CD14-positive monocyte (primary cell): Measurements from ENCODE around the gene CNNM3. TPM values are rescaled to one million over a fixed set of nuclear protein-coding genes. Genes with fewer than 3 reads are reported as not detected.

Experiments
- DNase-seq, 3 donors: peaks; one replicate each; pipeline ENCODE4 v3.0.0-alpha.2; 2011 to 2022
- H2AFZ ChIP-seq: 2 replicates; pipeline ENCODE4 v1.6.0; 2012; ENCODE audit warnings: mild to moderate bottlenecking, low read depth, low read length, inconsistent platforms; ENCODE audit not compliant: insufficient read depth, poor library complexity, severe bottlenecking
- H3K27ac ChIP-seq, 2 donors: 1 replicate in 1 of 2; 2 replicates in 1 of 2; pipeline ENCODE4 v1.5.1; 2012 to 2013; ENCODE audit warnings: low read length in 2 of 2, control low read depth in 1 of 2, inconsistent platforms in 1 of 2, low read depth in 1 of 2, mild to moderate bottlenecking in 1 of 2
- H3K27me3 ChIP-seq, 2 donors: one replicate each; pipeline versions ENCODE4 v1.6.0 to v1.6.1; 2011 to 2013; ENCODE audit warnings: low read length in 2 of 2; ENCODE audit not compliant: control insufficient read depth in 2 of 2, insufficient read depth in 2 of 2
- H3K36me3 ChIP-seq, 2 donors: replicated peaks in 1 of 2; 1 replicate in 1 of 2; 2 replicates in 1 of 2; pipeline versions ENCODE4 v1.5.1 to v1.6.1; 2012 to 2013; ENCODE audit warnings: low read length in 2 of 2, control low read depth in 1 of 2, inconsistent platforms in 1 of 2, mild to moderate bottlenecking in 1 of 2; ENCODE audit not compliant: insufficient read depth in 2 of 2, control insufficient read depth in 1 of 2
- H3K4me1 ChIP-seq, 2 donors: 1 replicate in 1 of 2; 2 replicates in 1 of 2; pipeline versions ENCODE4 v1.5.1 to v1.6.1; 2012 to 2013; ENCODE audit warnings: low read length in 2 of 2, control low read depth in 1 of 2, inconsistent platforms in 1 of 2, mild to moderate bottlenecking in 1 of 2, moderate library complexity in 1 of 2; ENCODE audit not compliant: insufficient read depth in 2 of 2, control insufficient read depth in 1 of 2
- H3K4me2 ChIP-seq: replicated peaks from 2 replicates; pipeline ENCODE3; 2012; ENCODE audit warnings: low read length, moderate library complexity, mild to moderate bottlenecking; ENCODE audit not compliant: poor library complexity, severe bottlenecking; ENCODE audit errors: extremely low read depth
- H3K4me3 ChIP-seq, 3 experiments: fragments of 200-600 bp in 1 of 3; sonication (generic) in 1 of 3; replicated peaks in 1 of 3; 1 replicate in 2 of 3; 2 replicates in 1 of 3; pipeline ENCODE4 v1.5.1; 2011 to 2013; ENCODE audit warnings: low read length in 3 of 3, mild to moderate bottlenecking in 3 of 3, control low read depth in 2 of 3, low read depth in 2 of 3, inconsistent platforms in 1 of 3, moderate library complexity in 1 of 3
- H3K79me2 ChIP-seq: 2 replicates; pipeline ENCODE4 v1.6.0; 2012; ENCODE audit warnings: mild to moderate bottlenecking, control low read depth, inconsistent platforms, low read length, moderate library complexity; ENCODE audit not compliant: insufficient read depth
- H3K9ac ChIP-seq: 2 replicates; pipeline ENCODE4 v1.6.0; 2017; ENCODE audit warnings: low read length, mild to moderate bottlenecking; ENCODE audit not compliant: insufficient read depth, poor library complexity, severe bottlenecking
- H3K9me3 ChIP-seq, 2 donors: replicated peaks in 1 of 2; 1 replicate in 1 of 2; 2 replicates in 1 of 2; pipeline versions ENCODE4 v1.5.1 to v1.6.1; 2012 to 2013; ENCODE audit warnings: low read length in 2 of 2, control low read depth in 1 of 2; ENCODE audit not compliant: control insufficient read depth in 1 of 2, insufficient read depth in 1 of 2
- H4K20me1 ChIP-seq: 2 replicates; pipeline ENCODE4 v1.6.0; 2012; ENCODE audit warnings: mild to moderate bottlenecking, low read length, control low read depth, moderate library complexity; ENCODE audit not compliant: insufficient read depth
- H3K27ac Mint-ChIP-seq, 7 donors: one replicate each; pipeline ENCODE4 v1.8.0; 2020; ENCODE audit warnings: mild to moderate bottlenecking in 7 of 7, mixed read lengths in 7 of 7, moderate library complexity in 6 of 7, inconsistent platforms in 2 of 7
- H3K27me3 Mint-ChIP-seq, 3 donors: one replicate each; pipeline ENCODE4 v1.8.0; 2021 to 2022; ENCODE audit warnings: low read depth in 3 of 3, mild to moderate bottlenecking in 3 of 3, mixed read lengths in 3 of 3, moderate library complexity in 3 of 3, inconsistent platforms in 1 of 3
- H3K36me3 Mint-ChIP-seq, 2 donors: one replicate each; pipeline ENCODE4 v1.8.0; 2020; ENCODE audit warnings: mixed read lengths in 2 of 2, inconsistent platforms in 1 of 2, mild to moderate bottlenecking in 1 of 2
- H3K4me1 Mint-ChIP-seq: one replicate; pipeline ENCODE4 v1.8.0; 2020; ENCODE audit warnings: mild to moderate bottlenecking, mixed read lengths
- H3K4me3 Mint-ChIP-seq, 2 donors: one replicate each; pipeline ENCODE4 v1.8.0; 2020; ENCODE audit warnings: mild to moderate bottlenecking in 2 of 2, mixed read lengths in 2 of 2, moderate library complexity in 1 of 2
- H3K9me3 Mint-ChIP-seq, 7 donors: one replicate each; pipeline ENCODE4 v1.8.0; 2020 to 2022; ENCODE audit warnings: mixed read lengths in 7 of 7, mild to moderate bottlenecking in 6 of 7, moderate library complexity in 6 of 7, inconsistent platforms in 2 of 7
- CTCF ChIP-seq: fragments of 200-600 bp; IDR thresholded peaks from one replicate; pipeline ENCODE4 v1.8.0; 2022; ENCODE audit warnings: antibody characterized with exemption, mild to moderate bottlenecking
- WGBS: methylation state at CpG from one replicate; pipeline ENCODE4 v1.1.5; 2013; ENCODE audit warnings: missing lambda C conversion rate; ENCODE audit not compliant: insufficient coverage; 5-methylcytosine and 5-hydroxymethylcytosine counted together
- intact Hi-C, 2 donors: fragments of 100-400 bp; cut with micrococcal nuclease; formaldehyde crosslinking; loops; one replicate each; pipeline versions ENCODE4 v1.15.0 to v1.15.1; 2023
- polyA plus RNA-seq, 3 donors: library from polyadenylated mRNA; depleted of rRNA in 1 of 3; unstranded in 2 of 3; stranded (reverse) in 1 of 3; fragments of 300-500 nt in 2 of 3; fragments of >200 nt in 1 of 3; fragmentation: Illumina TruSeq in 2 of 3; gene quantifications; 1 replicate in 2 of 3; 2 replicates in 1 of 3; pipeline ENCODE4 v1.2.3, GENCODE V29; 2012 to 2021

Gene CNNM3
- polyA plus RNA-seq, 3 donors, result 1.2 to 12.0 (median 4.9) TPM

GRCh38 chr2:96824079-96824870, 8.2 kb downstream of the CNNM3 start:
- H3K79me2 ChIP-seq, result peaks cover 9% of the 10 kb centered on the region

GRCh38 chr2:96825057-96825456, 9.0 kb downstream of the CNNM3 start:
- peaks cover 68 to 76% of the 10 kb centered on the region in 2 donors for H3K36me3 Mint-ChIP-seq
- H3K9me3 ChIP-seq, result no peaks in the 10 kb centered on the region
- H3K27me3 ChIP-seq, result no peaks in the 10 kb centered on the region
- no peak overlapping the region for H3K27ac ChIP-seq
- no peak overlapping the region for H3K4me3 ChIP-seq
- DNase-seq, result no peak
- H3K79me2 ChIP-seq, result peaks cover 9% of the 10 kb centered on the region
- intact Hi-C loops, result no loop called here
- 90% methylated on average over 14 of the region's 14 CpGs for WGBS
- H3K4me2 ChIP-seq, result no peak overlapping the region
- peaks cover 44% of the 10 kb centered on the region for H4K20me1 ChIP-seq
- peaks cover 13% of the 10 kb centered on the region for H3K4me1 Mint-ChIP-seq
- H3K9ac ChIP-seq, result no peak overlapping the region
- no peak overlapping the region for H2AFZ ChIP-seq
- no peak overlapping the region for H3K4me3 Mint-ChIP-seq
- H3K27me3 Mint-ChIP-seq, result peaks cover 0 to 2% (median 0%) of the 10 kb centered on the region in 3 donors
- no peak for TF ChIP-seq CTCF
- no peaks in the 10 kb centered on the region for H3K9me3 Mint-ChIP-seq
- H3K4me1 ChIP-seq, result no peaks in the 10 kb centered on the region
- peaks cover 56 to 87% of the 10 kb centered on the region in 2 donors for H3K36me3 ChIP-seq
- H3K27ac Mint-ChIP-seq, result no peak overlapping the region

More at GRCh38 chr2:96824079-96824870, 8.2 kb downstream of the CNNM3 start:
- H3K9me3 ChIP-seq, result no peaks in the 10 kb centered on the region
- H3K9ac ChIP-seq, result no peak overlapping the region
- peaks cover 0 to 6% (median 0%) of the 10 kb centered on the region in 3 donors for H3K27me3 Mint-ChIP-seq
- H3K4me1 ChIP-seq, result peaks cover 0 to 1% of the 10 kb centered on the region in 2 donors
- H3K36me3 Mint-ChIP-seq, result peaks cover 67 to 77% of the 10 kb centered on the region in 2 donors
- no peak overlapping the region for H2AFZ ChIP-seq
- H3K4me3 ChIP-seq, result no peak overlapping the region
- intact Hi-C loops, result no loop called here
- peaks cover 20% of the 10 kb centered on the region for H3K4me1 Mint-ChIP-seq
- 78% methylated on average over 2 of the region's 6 CpGs for WGBS
- no peak overlapping the region for H3K27ac ChIP-seq
- H3K9me3 Mint-ChIP-seq, result no peaks in the 10 kb centered on the region
- no peak for TF ChIP-seq CTCF
- H3K36me3 ChIP-seq, result peaks cover 52 to 84% of the 10 kb centered on the region in 2 donors
- DNase-seq, result no peak
- no peaks in the 10 kb centered on the region for H3K27me3 ChIP-seq
- H4K20me1 ChIP-seq, result peaks cover 52% of the 10 kb centered on the region
- H3K27ac Mint-ChIP-seq, result no peak overlapping the region
- no peak overlapping the region for H3K4me2 ChIP-seq
- H3K4me3 Mint-ChIP-seq, result no peak overlapping the region
